Loucy (cell line): Measurements from ENCODE around the gene SUFU.

ENCODE experiments used
- EZH2phosphoT487 ChIP-seq: fragments of 200-600 bp; IDR thresholded peaks from 2 replicates; pipeline ENCODE4 v1.6.1; 2018; ENCODE audit warnings: antibody characterized with exemption, mild to moderate bottlenecking, moderate library complexity, borderline replicate concordance
- TF ChIP-seq, protein P1 (sequence below): fragments of 200-600 bp; sonication (generic); conservative IDR thresholded peaks from 2 replicates; pipeline ENCODE4 v1.5.1; 2014; ENCODE audit warnings: mild to moderate bottlenecking, antibody characterized with exemption, low read length

GRCh38 chr10:102523250-102524029, 19.7 kb downstream of the SUFU start:
- TF ChIP-seq, protein P1, sequence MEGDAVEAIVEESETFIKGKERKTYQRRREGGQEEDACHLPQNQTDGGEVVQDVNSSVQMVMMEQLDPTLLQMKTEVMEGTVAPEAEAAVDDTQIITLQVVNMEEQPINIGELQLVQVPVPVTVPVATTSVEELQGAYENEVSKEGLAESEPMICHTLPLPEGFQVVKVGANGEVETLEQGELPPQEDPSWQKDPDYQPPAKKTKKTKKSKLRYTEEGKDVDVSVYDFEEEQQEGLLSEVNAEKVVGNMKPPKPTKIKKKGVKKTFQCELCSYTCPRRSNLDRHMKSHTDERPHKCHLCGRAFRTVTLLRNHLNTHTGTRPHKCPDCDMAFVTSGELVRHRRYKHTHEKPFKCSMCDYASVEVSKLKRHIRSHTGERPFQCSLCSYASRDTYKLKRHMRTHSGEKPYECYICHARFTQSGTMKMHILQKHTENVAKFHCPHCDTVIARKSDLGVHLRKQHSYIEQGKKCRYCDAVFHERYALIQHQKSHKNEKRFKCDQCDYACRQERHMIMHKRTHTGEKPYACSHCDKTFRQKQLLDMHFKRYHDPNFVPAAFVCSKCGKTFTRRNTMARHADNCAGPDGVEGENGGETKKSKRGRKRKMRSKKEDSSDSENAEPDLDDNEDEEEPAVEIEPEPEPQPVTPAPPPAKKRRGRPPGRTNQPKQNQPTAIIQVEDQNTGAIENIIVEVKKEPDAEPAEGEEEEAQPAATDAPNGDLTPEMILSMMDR: no peak
- no peak for TF ChIP-seq EZH2phosphoT487
